ENCODE measurements around the gene JAML. TPM values are rescaled to one million over a fixed set of nuclear protein-coding genes. Genes with fewer than 3 reads are reported as not detected.

The JAML gene
- total RNA-seq, 1 experiment from 2014 or later = not detected

- no peak for DNase-seq (ENCODE audit: low read depth)
These were observed 9.0 kb downstream of the JAML start for GRCh38 chr11:118215765-118216164.

DNA sequence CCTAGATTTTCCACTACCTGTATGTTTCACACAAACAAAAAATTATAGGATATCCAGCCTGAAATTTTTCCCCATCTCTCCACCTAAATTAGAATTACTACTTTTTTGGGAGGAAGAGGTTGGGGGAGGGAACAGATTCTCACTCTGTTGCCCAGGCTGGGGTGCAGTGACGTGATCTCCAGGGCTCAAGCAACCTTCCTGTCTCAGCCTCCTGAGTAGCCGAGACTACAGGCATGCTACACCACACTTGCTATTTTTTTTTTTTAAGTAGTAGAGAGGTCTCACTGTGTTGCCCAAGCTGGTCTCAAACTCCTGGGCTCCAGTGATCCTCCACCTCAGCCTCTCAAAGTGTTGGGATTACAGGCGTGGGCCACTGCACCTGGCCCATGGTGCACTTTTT lies 9.5 kb downstream of the JAML start:
- no peak for DNase-seq (ENCODE audit: low read depth)

GRCh38 chr11:118214210-118214914 lies 10.4 kb downstream of the JAML start:
- DNase-seq (ENCODE audit: low read depth) = no peak

DNA sequence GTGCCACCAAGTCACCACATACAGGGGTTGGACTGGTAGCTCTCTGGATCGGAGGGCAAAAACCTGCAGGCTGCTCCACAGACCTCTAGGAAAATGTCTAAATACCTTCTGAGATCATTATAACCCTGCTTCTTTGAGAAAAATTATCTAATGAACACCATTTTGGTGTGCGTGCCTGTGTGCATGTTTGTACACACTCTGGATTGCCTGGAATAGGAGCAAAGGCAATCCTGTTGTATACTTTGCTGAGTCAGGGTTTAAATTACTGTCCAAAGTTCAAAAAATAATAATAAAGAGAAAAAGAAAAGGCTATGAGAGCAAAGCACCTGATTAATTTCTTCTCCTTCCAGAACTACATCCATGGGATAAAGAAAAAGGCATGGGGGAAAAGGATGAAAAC lies 11.0 kb downstream of the JAML start:
- no peak for DNase-seq (ENCODE audit: low read depth)

- no peak for DNase-seq (ENCODE audit: low read depth)
These were observed 11.6 kb downstream of the JAML start for GRCh38 chr11:118213201-118213600.

- no peak for DNase-seq (ENCODE audit: low read depth)
These were observed 12.0 kb downstream of the JAML start for GRCh38 chr11:118212781-118213191.

- no peak for DNase-seq (ENCODE audit: low read depth)
These were observed 12.6 kb downstream of the JAML start for GRCh38 chr11:118212131-118212725.

DNA sequence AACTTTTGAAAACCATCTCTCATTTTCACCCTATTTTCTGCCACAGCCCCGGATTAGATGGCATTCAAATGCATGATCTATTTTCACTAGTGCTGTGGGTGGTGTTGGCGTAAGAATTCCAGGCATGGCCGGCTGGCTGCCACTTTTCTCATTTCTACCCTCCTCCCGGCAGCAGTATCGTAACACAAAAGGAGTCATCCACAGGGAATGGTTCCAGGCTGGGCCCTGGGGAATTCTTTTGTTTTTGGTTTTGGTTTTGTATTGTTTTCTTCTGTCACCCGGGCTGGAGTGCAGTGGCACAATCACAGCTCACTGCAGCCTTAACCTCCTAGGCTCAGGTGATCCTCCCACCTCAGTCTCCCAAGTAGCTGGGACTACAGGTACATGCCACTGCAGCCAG lies 13.8 kb downstream of the JAML start:
- DNase-seq (ENCODE audit: low read depth) = peak; percentile 52

DNA sequence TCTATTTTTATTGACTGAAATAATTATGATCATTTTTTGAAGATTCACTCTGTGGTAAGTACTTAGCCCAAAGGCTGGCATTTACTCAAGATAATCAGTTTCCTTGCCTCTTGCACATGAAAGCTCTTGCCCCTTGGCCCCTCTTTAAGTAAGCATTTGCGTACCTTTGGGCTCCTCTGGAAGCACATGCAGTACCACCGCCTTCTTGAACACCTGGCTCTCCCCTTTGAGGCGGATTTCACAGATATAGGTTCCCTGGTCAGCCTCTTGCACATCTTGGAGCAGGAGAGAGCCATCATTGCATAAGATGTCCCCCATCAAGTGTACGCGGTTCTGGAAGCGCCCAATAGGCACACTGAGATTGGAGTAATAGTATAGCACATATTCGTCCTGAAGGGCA lies 14.5 kb downstream of the JAML start:
- no peak for DNase-seq (ENCODE audit: low read depth)

DNA sequence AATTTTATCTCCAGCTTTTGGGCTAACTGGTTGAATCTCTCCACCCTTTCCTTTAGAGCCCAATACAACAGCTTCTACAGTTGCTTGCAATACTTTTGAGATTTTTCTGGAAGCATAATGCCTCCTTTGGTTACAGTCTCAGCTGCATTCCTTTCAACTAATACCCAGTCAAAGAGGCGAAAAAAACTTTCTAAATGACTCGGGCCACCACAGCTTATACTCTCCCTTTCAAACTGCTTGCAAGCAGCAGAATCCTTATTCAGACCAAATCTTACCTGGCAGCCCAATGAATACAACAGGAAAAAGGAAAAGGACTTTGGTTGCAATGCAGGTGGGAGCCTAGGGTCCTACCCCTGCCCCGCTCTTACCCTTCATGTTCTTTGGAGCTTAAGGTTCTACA lies 15.8 kb downstream of the JAML start:
- no peak for DNase-seq (ENCODE audit: low read depth)

DNA sequence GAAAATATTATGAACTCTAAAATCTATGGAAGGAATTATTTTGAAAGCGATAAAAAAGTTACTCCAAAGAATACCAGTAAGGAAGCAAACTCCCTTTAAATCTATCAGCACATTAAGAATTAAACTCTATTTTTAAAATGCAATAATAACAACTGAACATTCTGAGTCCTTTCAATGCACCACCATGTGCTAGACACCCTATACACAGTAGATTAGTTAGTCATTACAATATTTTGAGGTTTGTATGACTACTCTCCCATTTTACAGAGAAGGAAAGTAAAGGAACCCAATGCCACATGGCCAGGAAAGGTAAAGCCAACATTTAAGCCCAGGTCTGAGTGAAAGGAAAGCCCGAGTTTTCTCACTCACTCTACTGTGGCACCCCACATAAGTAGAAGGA lies 17.7 kb downstream of the JAML start:
- no peak for DNase-seq (ENCODE audit: low read depth)

DNA sequence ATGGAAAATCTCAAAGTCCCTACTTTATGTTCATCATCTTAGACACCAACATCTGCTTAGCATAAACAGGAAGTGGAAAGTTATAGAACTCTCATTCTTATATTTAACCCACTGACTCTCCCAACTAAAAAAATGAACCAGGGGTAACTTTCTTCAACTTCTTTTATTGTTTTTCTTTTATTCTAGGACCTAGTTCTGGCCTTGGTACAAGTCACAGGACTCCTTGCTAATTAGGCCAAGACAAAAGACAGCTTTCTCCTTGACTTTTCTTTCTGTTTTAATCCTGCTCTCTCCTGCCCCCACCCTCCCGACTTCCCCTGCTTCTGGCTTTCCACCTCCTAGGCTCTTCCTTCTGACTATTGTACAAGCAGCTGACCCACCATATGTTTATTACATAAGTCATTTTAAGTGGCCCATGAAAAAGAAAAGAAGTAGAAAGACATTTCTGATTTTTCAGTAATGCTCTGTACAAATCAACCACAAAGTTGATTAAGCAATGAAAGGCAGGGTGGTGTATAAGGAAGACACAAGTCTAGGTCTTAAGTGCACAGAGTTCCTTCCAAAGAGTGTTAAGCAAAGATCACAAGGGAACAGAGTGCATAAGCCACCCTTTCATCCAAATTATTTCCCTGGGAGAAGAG lies 18.3 kb downstream of the JAML start:
- no peak for DNase-seq (ENCODE audit: low read depth)

- DNase-seq (ENCODE audit: low read depth) = no peak
These were observed 19.0 kb downstream of the JAML start for GRCh38 chr11:118205606-118206378.

GRCh38 chr11:118202599-118203422 lies 22.0 kb downstream of the JAML start:
- no peak for DNase-seq (ENCODE audit: low read depth)

DNA sequence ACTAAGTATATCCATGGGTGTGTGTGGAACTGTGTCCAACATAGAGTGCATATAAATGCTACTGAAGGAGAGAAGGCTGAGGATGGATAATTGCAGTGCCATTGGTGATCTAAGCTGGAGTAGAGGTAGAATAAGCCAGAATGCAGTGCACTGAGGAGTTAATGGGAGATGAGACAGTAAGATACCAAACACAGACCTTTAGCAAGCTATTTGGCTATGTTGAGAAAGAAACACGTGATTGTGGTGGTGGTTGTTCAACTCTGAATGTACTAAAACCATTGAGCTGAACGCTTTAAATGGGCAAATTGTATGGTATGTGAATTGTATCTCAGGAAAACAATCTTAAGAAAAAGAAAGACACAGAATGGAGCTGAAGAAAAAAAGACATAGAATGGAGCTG lies 22.8 kb downstream of the JAML start:
- DNase-seq (ENCODE audit: low read depth) = no peak

- no peak for DNase-seq (ENCODE audit: low read depth)
These were observed 23.7 kb downstream of the JAML start for GRCh38 chr11:118200901-118201680.

DNA sequence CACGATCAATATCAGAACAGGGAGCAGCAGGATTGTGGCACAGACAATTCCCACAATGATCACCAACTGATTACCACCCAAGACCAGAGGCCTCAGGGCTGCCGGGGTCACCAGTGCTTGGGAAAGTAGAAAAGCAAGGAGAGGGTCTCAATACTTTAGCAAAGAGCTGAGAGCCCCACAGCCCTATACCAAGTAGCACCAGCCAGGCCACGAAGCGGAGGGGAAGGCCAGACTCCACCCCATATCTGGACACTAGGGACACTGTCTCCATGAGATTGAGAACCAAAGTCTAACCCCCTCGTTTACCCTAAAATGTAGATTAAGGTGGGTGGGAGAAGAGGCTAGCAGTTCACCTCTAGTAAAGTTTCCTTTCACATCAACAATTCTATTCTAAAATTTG lies 24.3 kb downstream of the JAML start:
- DNase-seq (ENCODE audit: low read depth) = no peak

DNA sequence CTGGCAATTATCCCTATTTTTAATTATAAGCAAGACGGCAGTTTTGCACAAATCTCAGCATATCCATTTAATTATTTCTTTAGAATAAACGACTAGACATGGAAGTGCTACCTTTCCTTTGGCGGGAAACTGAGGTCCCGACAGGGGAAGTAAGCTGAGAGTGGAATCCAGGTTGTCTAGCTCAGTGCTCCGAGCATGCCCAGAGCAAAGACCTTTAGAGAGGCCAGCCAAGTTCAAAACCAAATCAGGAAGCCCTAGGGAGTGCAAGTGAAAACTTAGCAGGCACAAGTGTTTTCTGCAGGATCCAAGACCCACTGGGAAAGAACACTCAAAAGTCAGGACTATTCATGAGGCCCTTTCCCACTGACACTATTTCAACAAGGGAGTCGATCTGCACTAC lies 25.7 kb downstream of the JAML start:
- DNase-seq (ENCODE audit: low read depth) = no peak

GRCh38 chr11:118198370-118198769 lies 26.4 kb downstream of the JAML start:
- DNase-seq (ENCODE audit: low read depth) = peak; percentile 54

GRCh38 chr11:118194835-118195627 lies 29.8 kb downstream of the JAML start:
- DNase-seq (ENCODE audit: low read depth) = peak; percentile 84
